EL (cell line): ENCODE results near the gene MET.
"Not testable (repeated sequence)": the region's sequence is repeated elsewhere in the genome, so short reads cannot be mapped to it uniquely, and the experiment has no call there.

Source experiments
- DNase-seq: peaks from one replicate; pipeline ENCODE4 v3.0.0-alpha.2; 2016

The MET gene

DNA sequence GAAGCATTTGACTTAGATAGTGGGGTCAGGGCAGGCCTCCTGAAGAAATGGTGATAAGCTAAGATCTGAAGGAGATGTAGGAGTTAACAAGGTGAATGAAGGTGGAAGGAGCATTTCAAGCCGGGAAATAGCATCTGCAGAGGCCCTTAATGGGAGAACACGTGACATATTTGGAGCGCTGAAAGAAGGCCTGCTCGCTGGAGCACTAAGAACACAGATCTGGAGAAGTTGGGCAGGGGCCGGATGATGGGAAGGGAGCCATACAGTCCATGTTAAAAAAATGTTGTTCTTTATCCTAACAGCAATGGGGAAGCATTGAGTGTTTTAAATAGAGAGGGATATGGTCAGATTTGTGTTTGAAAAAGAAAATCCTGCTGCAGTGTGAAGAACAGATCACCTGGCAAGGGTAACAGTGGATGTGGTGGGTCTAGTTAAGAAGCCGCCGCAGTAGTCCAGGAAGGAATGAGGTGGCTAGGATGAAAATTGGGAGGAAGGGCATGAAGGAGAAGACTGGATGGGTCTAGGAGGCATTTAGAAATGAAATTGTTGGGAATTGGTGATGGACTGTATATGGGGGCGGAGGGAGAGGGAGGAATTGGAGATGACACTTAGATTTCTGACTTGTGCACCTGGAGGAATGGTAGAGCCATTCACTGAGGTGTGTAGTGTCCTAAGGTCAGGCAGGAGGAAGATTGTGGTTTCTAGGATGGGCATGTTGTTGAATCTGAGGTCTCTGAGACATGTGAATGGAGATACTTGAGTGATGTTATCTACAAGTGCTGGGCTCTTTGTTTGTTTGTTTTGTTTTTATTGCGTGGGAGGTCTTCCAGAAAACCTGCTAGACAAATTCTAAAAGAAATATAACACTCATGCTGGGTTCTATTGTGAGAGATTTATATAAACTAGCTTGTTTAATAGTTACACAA lies 58.4 kb downstream of the MET start:
- no peak for DNase-seq

DNA sequence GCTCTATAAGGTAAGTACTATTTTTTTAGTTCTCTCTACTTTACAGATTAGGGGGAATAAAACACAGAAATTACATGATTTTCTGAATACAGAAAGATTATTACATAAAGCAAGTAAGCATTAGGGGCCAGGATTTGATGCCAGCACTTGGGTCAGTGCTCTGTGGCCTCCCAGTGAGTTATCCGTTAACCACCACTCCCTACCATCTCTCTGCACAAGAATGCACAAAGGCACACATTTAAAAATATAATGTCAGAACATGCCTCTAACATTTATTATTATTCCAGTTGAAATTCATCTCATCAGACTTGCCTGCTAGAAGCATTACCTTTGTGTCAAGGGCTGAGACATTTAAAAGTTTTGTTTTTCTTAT lies 59.0 kb downstream of the MET start:
- no peak for DNase-seq

DNA sequence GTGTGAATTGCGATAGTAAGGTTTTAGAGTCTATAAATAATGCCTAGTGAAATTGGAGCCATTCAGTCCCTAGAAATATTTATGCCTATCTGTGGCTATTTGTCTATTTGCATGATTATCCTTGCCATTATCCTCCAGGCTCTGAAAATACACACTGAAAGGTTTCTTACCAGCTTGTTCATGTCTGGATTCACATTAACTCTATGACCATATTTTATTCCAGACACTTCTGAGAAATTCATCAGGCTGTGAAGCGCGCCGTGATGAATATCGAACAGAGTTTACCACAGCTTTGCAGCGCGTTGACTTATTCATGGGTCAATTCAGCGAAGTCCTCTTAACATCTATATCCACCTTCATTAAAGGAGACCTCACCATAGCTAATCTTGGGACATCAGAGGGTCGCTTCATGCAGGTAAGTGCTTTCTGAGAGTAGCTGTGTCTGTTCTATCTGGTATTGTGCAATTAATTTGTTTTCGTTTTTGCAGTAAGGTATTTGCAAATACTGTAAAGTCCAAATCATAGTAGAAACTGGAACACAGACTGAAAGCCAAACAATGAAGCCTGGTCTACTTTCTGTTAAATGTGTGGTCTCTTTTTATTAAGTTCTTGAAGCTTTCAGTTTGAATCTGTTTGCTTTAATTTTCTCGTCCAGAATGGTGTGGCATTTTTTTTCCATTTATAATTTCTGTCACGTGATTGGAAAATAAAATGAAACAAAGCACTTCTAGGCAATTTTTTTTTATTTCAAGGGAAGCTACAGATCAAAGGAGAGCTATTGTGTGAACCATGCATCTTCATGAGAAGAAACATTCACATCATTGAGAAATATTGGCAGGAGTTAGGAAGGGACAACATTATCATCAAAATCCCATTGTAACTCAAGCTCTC lies 59.7 kb downstream of the MET start:
- no peak for DNase-seq

DNA sequence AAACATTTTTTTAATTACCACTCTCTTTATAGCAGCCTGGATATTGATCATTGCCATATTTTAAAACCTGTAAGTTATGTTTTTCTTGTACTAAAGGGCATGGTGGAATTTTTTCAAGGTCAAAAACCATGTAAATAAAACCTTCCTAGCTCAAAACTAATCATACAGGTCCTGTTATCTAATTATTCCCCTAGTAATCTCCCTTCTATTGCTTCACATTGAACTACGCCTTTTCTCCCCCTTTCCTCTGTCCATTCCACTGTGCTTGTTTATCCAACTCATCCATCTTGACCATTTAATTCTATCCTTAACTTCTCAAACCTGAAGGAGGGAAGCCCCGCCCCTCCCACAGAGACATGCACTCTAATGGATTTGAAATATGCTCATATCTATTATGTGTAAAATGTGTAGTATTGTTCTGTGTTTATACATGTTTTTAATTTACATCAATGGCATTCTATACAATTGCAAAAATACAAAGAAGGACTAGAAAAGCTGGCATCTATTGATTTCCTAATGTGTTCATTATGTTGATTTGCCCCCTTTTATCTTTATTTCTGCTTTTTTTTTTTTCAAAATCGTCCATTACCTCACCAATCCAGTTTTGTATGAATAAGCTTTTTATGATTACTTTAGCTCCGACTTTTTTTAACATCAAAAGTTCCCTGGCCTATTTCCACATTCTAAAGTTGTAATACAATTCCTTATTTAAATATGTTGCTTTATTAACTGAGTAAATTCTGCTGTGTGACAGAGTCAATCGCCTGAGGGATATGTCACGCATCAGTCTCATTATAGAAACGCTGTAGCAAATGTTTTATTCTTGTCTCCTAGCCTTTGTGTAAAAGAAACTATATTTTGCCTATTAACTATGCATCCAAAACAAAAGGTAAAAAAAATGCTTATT lies 61.0 kb downstream of the MET start:
- no peak for DNase-seq

DNA sequence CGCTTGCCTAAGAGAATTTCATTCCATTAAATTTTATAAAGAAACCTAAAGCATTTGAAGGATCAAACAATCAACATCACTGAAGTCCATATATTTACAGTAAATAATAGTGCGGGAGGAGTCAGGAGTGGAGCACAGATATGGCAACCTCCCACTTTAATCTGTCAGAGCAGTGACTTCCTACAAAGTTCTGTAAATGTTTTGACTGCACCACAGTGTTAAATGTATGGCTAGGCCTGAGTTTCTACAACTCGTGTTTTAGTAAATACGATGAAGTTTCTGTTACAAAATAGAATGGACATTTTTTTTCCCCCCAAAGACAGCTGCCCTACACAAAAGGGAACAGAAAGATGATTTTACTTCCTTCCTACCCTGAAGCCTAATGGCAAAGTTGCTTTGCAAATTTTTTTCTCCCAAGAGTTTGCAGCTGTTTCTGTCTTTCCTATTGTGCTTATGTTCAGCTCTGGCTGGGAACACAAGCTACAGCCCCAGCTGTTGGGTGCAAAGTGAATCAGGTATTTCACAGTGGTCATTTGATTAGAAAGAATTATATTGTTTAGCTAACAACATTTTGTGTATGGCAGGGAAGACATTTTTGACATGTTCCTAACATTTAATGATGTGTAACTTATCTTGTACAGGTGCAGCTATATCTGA lies 62.1 kb downstream of the MET start:
- DNase-seq, result no peak

DNA sequence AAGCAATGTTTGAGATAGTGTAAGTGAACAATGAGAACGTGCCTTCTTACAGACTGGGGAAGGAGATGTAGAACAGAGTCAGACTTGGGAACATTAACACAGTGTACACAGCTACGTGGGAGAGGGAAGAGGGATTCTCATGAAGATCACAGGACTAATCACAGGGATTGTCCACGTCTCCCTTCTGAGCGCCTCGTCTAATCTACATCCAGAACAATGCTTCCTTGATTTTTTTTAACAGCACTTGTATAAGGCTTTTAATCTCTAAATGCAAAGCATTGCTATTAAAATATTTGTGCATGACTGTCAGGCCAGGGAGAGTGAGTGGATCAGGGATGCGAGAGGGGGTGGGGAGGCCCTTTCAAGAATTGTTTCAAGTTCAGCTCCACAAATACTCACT lies 62.7 kb downstream of the MET start:
- DNase-seq, result no peak

DNA sequence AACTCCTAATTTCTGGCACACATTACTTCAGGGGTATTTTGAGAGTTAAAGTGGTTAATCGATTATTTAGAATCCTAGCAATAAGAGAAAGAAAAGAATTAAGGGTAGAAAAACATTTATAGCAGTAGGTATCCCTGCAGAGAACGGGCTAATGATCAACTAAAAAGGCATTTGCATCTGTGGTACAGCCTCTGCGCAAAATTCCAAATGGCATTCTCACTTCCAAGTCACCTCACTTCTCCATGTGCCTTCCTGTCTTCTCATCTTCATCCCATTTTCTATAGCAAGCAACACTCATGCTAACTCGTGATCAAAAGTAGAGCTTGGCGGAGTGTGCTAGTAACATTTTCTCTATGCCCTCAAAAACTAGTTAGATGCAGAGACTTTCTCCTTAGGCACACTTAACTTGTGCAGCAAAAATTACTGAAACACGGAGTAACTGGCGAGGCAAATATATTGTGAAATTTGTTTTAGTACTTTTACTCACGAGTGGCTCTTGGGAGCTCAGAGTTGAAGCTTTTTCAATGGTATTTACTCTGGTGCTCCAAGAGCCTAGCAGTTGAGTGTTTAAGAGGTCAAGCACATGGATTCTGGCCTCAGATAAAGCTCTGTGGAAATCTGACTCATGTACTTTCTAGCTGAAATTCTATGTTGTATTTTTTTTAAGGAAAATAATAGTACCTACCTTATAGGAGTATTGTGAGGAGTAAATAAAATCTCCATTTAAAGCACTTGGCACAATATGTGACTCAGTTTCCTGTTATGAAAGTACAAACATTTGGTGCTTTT lies 65.1 kb downstream of the MET start:
- peak; percentile 5 for DNase-seq

DNA sequence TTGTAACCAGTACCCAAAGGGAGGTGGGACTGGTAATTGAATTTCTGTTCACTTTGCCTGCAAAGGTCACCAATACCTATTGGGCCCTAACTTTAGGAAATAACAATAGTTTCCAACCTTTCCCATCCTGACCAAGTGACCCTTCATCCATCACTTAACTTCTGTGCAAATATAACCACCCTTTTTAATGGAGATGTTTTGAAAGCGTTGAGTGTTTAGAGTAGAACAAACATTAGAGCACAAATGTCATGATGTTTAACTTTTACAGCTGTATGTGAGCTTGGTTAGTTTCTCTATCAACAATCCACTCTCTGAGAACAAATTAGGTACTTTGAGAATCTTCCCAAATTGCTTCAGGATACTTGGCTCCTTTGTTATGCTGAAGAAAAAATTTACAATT lies 66.4 kb downstream of the MET start:
- no peak for DNase-seq

DNA sequence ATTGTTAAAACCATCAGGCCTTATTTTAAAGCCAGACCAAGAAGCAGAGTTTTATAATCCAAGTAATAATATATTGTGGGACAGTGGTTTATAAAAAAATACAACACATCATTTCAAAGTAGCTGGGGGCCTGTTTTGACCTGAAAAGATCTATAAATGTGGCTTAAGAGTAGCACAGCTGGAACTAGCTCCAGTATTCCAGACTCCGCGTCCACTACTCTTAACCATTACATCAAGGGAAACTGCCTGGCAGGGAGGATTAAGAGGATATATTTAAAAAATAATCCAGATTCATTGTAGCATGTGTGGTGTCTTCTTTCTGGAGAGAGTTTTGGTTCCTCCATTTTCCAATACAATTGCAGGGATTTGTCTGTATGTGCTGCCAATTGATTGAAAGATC lies 67.3 kb downstream of the MET start:
- no peak for DNase-seq

DNA sequence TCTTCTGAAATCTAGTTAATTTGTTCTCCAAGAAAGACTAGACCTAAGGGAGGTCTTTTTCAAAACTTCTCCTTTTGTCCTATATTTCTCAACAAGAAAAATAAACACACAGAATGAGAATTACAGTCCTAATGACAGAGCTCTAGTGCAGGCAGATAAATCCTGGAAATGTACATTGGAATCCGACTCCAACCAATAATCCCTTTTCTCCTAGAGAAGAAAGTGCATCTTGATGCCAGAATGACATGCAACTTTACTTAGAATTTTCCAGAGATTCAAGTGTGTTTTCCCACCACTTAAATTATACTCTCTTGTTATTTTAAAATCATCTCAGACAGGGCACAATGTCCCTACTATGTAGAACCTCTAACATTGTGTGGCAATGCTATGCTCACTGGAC lies 68.2 kb downstream of the MET start:
- DNase-seq, result no peak

DNA sequence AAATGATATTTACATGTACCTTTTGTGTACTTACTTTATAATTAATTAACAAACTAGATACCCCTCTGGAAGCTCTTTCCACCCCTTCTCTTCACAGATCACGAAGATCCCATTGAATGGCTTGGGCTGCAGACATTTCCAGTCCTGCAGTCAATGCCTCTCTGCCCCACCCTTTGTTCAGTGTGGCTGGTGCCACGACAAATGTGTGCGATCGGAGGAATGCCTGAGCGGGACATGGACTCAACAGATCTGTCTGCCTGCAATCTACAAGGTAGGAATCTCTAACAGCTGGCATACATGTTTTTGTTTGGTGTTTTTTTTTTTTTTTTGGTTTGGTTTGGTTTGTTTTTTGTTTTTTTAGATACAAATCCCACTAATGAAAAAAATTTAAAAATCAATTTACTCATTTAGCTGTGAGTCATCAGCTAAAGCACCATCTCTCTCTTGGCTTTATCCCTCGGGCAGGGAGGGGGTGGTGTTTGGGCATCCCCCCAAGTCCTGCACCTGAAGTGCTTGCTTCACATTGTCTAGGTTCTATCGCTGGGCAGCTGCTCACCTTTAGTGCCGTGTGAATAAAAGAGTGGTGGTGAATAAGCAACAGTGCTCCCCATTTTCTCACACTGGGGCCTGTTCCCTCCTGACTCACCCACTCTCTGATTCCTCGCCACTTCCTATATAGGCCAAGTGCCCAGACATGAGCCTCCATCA lies 68.9 kb downstream of the MET start:
- DNase-seq, result no peak

DNA sequence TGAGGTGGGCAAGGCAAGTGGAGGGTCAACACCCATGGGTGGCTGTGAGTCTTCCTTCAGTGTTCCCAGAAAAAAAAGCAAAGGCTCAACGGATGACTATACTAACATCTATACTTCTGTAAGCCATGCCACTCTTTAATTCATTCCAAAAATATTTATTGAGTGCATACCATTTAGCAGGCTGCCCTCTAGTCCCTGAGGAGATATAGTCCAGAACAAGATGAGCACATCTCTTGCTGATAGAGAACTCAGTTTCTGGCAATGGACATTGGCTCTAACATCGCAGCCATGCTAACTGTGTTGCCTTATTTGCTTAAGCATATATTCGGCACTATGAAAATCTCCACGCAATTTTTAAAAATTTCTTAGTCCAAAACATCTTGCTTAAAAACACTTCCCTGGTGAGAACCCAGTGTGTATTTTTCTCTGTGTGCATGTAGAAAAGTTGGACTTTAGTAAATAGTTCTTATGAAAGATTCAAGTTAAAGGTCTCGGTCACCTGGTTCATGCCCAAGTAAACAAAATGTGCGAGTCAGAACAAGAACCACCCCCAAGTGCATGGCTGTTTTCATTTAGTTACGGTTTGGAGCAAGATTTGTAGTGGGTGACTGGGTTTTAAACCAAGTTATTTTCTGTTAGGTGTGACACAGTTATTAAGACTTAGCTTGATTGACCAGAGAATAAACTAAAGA lies 69.8 kb downstream of the MET start:
- DNase-seq, result no peak

DNA sequence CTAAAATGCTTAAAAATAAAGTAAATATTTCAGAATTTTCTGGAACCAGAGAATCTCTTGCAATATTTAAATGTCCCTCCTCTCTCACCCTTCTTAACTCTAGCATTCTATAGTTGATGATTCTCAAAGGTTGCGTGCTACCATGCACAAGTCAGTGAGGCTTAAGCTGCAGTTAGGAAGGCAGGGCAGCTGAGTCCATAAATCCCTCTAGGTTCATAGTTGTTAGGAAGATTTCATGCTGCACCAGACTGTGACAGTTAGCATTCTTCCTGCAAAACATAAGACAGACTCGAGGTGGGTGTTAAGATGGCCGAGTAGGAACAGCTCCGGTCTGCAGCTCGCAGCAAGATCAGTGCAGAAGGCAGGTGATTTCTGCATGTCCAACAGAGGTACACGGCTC lies 70.6 kb downstream of the MET start:
- DNase-seq, result no peak

DNA sequence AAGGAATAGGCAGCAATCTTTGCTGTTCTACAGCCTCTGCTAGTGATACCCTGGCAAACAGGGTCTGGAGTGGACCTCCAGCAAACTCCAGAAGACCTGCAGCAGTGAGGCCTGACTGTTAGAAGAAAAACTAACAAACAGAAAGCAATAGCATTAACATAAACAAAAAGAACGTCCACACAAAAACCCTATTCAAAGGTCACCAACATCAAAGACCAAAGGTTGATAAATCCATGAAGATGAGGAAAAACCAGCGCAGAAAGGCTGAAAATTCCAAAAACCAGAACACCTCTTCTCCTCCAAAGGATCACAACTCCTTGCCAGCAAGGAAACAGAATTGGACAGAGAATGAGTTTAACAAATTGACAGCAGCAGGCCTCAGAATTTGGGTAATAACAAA lies 71.8 kb downstream of the MET start:
- not testable (repeated sequence) for DNase-seq

DNA sequence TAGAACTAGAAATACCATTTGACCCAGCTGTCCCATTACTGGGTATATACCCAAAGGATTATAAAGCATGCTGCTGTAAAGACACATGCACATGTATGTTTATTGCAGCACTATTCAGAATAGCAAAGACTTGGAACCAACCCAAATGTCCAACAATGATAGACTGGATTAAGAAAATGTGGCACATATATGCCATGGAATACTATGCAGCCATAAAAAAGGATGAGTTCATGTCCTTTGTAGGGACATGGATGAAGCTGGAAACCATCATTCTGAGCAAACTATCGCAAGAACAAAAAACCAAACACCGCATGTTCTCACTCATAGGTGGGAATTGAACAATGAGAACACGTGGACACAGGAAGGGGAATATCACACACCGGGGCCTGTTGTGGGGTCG lies 74.4 kb downstream of the MET start:
- not testable (repeated sequence) for DNase-seq

DNA sequence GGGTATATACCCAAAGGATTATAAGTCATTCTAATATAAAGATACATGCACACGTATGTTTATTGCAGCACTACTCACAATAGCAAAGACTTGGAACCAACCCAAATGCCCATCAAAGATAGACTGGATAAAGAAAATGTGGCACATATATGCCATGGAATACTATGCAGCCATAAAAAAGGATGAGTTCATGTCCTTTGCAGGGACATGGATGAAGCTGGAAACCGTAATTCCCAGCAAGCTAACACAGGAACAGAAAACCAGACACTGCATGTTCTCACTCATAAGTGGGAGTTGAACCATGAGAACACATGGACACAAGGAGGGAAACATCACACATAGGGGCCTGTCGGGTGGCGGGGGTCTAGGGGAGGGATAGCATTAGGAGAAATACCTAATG lies 79.1 kb downstream of the MET start:
- DNase-seq, result not testable (repeated sequence)

DNA sequence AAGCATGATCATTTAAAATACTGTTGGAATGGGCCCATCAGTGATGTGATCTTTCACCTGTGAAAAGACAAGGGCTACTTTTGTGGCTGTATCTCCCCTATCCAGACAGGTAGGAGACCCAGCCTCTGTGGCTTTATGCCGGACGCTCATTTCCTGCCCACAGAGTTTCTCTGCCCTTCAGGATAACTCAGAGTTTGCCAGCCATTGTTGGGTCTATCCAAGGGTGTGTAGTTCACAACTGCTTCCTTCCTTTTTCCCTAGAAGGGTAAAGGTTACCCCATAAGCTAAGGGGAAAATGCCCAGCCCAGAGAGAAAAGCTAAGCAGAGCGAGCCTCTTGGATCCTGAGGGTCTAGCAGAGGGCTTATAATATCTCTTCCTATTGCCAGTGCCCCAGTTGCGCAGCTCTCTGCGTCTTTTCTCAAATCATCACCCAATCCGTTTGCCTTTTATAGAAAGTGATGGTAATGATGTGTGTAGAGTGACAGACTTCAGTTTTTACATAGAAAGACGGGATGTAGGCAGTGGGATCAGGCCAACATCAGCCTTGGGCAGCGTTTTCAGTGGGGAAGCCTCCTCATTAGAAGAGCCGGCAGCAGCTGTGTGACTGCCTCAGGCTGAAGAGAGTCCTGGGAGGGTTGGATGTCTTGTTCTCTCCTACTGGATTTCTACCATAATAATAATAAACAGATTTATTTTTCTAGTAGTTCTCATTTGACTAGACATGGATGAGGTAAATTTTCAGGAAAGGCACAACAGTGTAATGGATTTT lies 80.5 kb downstream of the MET start:
- DNase-seq, result no peak

DNA sequence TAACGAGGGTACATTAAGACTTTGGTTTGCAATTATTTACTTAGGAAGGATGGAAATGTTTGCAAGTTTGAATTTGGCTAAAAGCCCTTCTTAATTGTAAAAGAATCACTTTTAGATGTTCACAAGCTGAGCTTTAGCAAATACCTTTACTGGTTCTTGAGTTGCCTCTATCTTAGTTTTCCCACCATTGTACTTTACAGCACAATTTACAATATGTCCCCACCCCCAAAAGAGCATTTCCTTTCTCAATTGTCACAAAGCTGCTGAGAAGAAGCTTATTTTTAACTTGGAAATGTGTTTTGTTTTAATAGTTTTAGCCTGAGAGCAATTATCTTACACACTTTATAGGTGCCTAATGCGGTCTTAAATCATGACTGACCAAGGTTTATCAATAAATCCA lies 81.1 kb downstream of the MET start:
- no peak for DNase-seq

DNA sequence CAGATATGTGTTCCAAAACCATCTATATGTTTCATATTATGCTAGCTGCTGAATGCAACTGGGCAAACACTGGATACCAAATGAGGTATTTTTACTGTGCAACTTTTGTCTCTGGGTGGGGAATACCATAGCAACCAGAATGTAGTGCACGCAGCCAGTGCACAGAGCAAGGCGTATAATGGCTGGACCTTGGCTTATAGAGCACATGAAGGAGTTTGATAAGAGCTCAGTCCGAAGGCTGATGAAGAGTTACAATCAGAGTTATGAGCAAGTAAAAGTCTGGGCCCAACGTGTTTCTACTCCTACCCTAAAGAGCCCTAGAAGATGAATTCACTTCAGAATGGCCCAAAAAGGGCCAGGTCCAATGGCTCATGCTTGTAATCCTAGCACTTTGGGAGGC lies 82.2 kb downstream of the MET start:
- DNase-seq, result no peak
